ENCODE data around the gene PDGFB. TPM values are rescaled to one million over a fixed set of nuclear protein-coding genes. Genes with fewer than 3 reads are reported as not detected.

PDGFB gene
- total RNA-seq, 1 experiment from 2014 or later: 9.2 TPM

GRCh38 chr22:39215070-39215396 lies 29.7 kb downstream of the PDGFB start (continued):
- TF ChIP-seq GTF2I (CRISPR knock-in tag; conservative IDR thresholded peaks at IDR 0.05) (0 out of 2 replicates have a peak, but pooled peaks have one; percentile 37), ZNF121 (CRISPR knock-in tag; IDR thresholded peaks at IDR 0.05) (peak; percentile 97), MXD4 (CRISPR knock-in tag; IDR thresholded peaks at IDR 0.05; ENCODE audit: borderline replicate concordance) (no peak)

GRCh38 chr22:39214383-39215069 lies 30.3 kb downstream of the PDGFB start:
- Mint-ChIP-seq H3K9me3 (peaks cover 17% of the 10 kb centered on the region), H3K4me1 (peaks cover 38% of the 10 kb centered on the region), H3K27me3 (ENCODE audit: low read depth) (no peaks in the 10 kb centered on the region), H3K36me3 (peaks cover 7% of the 10 kb centered on the region), H3K27ac (peak overlapping the region; percentile 99), H3K4me3 (peak overlapping the region; percentile 47)
- ChIA-PET CTCF (interaction anchor here (0.8 to 3.5 kb wide), 31 partner anchors 9 to 446 kb away, joined by 3 to 43 read pairs (median 6); no protein-coding TSS in a partner anchor), POLR2A (interaction anchor here (0.7 to 4.0 kb wide), 16 partner anchors 9 to 105 kb away, joined by 3 to 45 read pairs (median 6); partner anchors contain the start of genes PDGFB and RPL3)
- ATAC-seq (peak; percentile 75), DNase-seq (ENCODE audit: low spot score) (peak; percentile 57)
- TF ChIP-seq ZNF121 (CRISPR knock-in tag; IDR thresholded peaks at IDR 0.05) (no peak), ERG (CRISPR knock-in tag; IDR thresholded peaks at IDR 0.05) (no peak), TEAD1 (CRISPR knock-in tag; IDR thresholded peaks at IDR 0.05) (no peak), FOXP4 (CRISPR knock-in tag; IDR thresholded peaks at IDR 0.05) (no peak), TEAD4 (CRISPR knock-in tag; IDR thresholded peaks at IDR 0.05) (0 out of 2 replicates have a peak, but pooled peaks have one; percentile 9), IRF2 (CRISPR knock-in tag; IDR thresholded peaks at IDR 0.05; ENCODE audit: borderline replicate concordance, low read depth) (no peak), CDX4 (CRISPR knock-in tag; IDR thresholded peaks at IDR 0.05; ENCODE audit: borderline replicate concordance) (no peak), NFE2L1 (CRISPR knock-in tag; IDR thresholded peaks at IDR 0.05) (no peak), FOXK1 (CRISPR knock-in tag; IDR thresholded peaks at IDR 0.05) (no peak)

GRCh38 chr22:39214006-39214382 lies 30.8 kb downstream of the PDGFB start:
- H3K27ac Mint-ChIP-seq: peak overlapping the region; percentile 99
- TF ChIP-seq FOXK1 (CRISPR knock-in tag; IDR thresholded peaks at IDR 0.05): no peak
- no peak for TF ChIP-seq FOXJ3 (CRISPR knock-in tag; IDR thresholded peaks at IDR 0.05; ENCODE audit: borderline replicate concordance)
- TF ChIP-seq PRRX2 (CRISPR knock-in tag; IDR thresholded peaks at IDR 0.05): no peak
- no peak for TF ChIP-seq NFE2L1 (CRISPR knock-in tag; IDR thresholded peaks at IDR 0.05)
- TF ChIP-seq GRHL2 (CRISPR knock-in tag; IDR thresholded peaks at IDR 0.05; ENCODE audit: insufficient replicate concordance, severe bottlenecking): no peak
- TF ChIP-seq ZNF532 (CRISPR knock-in tag; IDR thresholded peaks at IDR 0.05; ENCODE audit: borderline replicate concordance): no peak
- no peak for TF ChIP-seq NR1H2 (CRISPR knock-in tag; IDR thresholded peaks at IDR 0.05)
- no peak for TF ChIP-seq ZNF263 (CRISPR knock-in tag; IDR thresholded peaks at IDR 0.05; ENCODE audit: low read depth)
- TF ChIP-seq ZNF138 (CRISPR knock-in tag; conservative IDR thresholded peaks at IDR 0.05): no peak
- no peak for TF ChIP-seq CREB1 (CRISPR knock-in tag; IDR thresholded peaks at IDR 0.05)
- TF ChIP-seq NFYB (CRISPR knock-in tag; conservative IDR thresholded peaks at IDR 0.05; ENCODE audit: low read depth): no peak
- TF ChIP-seq RELA (CRISPR knock-in tag; IDR thresholded peaks at IDR 0.05; ENCODE audit: borderline replicate concordance): no peak
- TF ChIP-seq CTCF (IDR thresholded peaks at IDR 0.05): no peak

More at GRCh38 chr22:39214006-39214382, 30.8 kb downstream of the PDGFB start:
- Mint-ChIP-seq H3K36me3 (peaks cover 7% of the 10 kb centered on the region), H3K4me1 (peaks cover 33% of the 10 kb centered on the region), H3K27me3 (ENCODE audit: low read depth) (no peaks in the 10 kb centered on the region), H3K9me3 (peaks cover 13% of the 10 kb centered on the region), H3K4me3 (peak overlapping the region; percentile 47)
- CTCF ChIA-PET: interaction anchor here (1.0 to 3.5 kb wide), 15 partner anchors 17 to 445 kb away, joined by 3 to 43 read pairs (median 10); no protein-coding TSS in a partner anchor
- DNase-seq (ENCODE audit: low spot score) (no peak), ATAC-seq (no peak)
- POLR2A ChIA-PET: interaction anchor here (1.0 to 4.0 kb wide), 9 partner anchors 17 to 105 kb away, joined by 3 to 45 read pairs (median 8); partner anchors contain the start of gene RPL3

Measured in WTC11 (cell line).